Astrocyte (in vitro differentiated cells and primary cell): ENCODE results near the gene ELANE. TPM values are rescaled to one million over a fixed set of nuclear protein-coding genes. Genes with fewer than 3 reads are reported as not detected.

Experiments
- DNase-seq: peaks from one replicate; pipeline ENCODE4 v3.0.0-alpha.2; 2010; ENCODE audit warnings: low read depth
- FAIRE-seq: peaks from 2 replicates; lab custom pipeline; 2011; peaks lifted over from hg19 to GRCh38; lab: Jason Lieb, UNC
- H2AFZ ChIP-seq: 2 replicates; pipeline ENCODE4 v1.6.0; 2012; ENCODE audit warnings: low read depth, low read length, inconsistent platforms
- H3K27ac ChIP-seq: 2 replicates; pipeline ENCODE4 v1.5.1; 2011; ENCODE audit warnings: low read depth, low read length, inconsistent platforms
- H3K27me3 ChIP-seq: 2 replicates; pipeline ENCODE4 v1.6.0; 2011; ENCODE audit warnings: low read length, inconsistent platforms; ENCODE audit not compliant: insufficient read depth
- H3K36me3 ChIP-seq: 2 replicates; pipeline ENCODE4 v1.5.1; 2011; ENCODE audit warnings: low read length, inconsistent platforms; ENCODE audit not compliant: insufficient read depth
- H3K4me1 ChIP-seq: 2 replicates; pipeline ENCODE4 v1.5.1; 2011; ENCODE audit warnings: low read length, inconsistent platforms; ENCODE audit not compliant: insufficient read depth
- H3K4me2 ChIP-seq: 2 replicates; pipeline ENCODE4 v1.6.0; 2012; ENCODE audit warnings: low read length, inconsistent platforms
- H3K4me3 ChIP-seq: 2 replicates; pipeline ENCODE4 v1.5.1; 2011; ENCODE audit warnings: low read depth, mild to moderate bottlenecking, low read length, inconsistent platforms; ENCODE audit not compliant: insufficient read depth
- H3K79me2 ChIP-seq: 2 replicates; pipeline ENCODE4 v1.6.0; 2012; ENCODE audit warnings: mild to moderate bottlenecking, low read length, inconsistent platforms; ENCODE audit not compliant: insufficient read depth
- H3K9ac ChIP-seq: 2 replicates; pipeline ENCODE4 v1.6.0; 2012; ENCODE audit warnings: mild to moderate bottlenecking, low read length, inconsistent platforms
- H3K9me3 ChIP-seq: 2 replicates; pipeline ENCODE4 v1.5.1; 2012; ENCODE audit warnings: low read depth, mild to moderate bottlenecking, low read length, inconsistent platforms; ENCODE audit not compliant: insufficient read depth
- H4K20me1 ChIP-seq: 2 replicates; pipeline ENCODE4 v1.6.0; 2012; ENCODE audit warnings: low read length, inconsistent platforms; ENCODE audit not compliant: insufficient read depth
- H3K27ac Mint-ChIP-seq: one replicate; pipeline ENCODE4 v1.8.0; 2021; ENCODE audit warnings: mild to moderate bottlenecking, mixed read lengths; ENCODE audit not compliant: unreplicated experiment
- H3K27me3 Mint-ChIP-seq: one replicate; pipeline ENCODE4 v1.8.0; 2021; ENCODE audit warnings: low read depth, mixed read lengths; ENCODE audit not compliant: unreplicated experiment
- H3K36me3 Mint-ChIP-seq: one replicate; pipeline ENCODE4 v1.8.0; 2021; ENCODE audit warnings: low read depth, mixed read lengths; ENCODE audit not compliant: unreplicated experiment
- H3K4me1 Mint-ChIP-seq: one replicate; pipeline ENCODE4 v1.8.0; 2021; ENCODE audit warnings: low read depth, mixed read lengths; ENCODE audit not compliant: unreplicated experiment
- H3K4me3 Mint-ChIP-seq: one replicate; pipeline ENCODE4 v1.8.0; 2021; ENCODE audit warnings: mild to moderate bottlenecking, moderate library complexity, mixed read lengths; ENCODE audit not compliant: unreplicated experiment
- H3K9me3 Mint-ChIP-seq: one replicate; pipeline ENCODE4 v1.8.0; 2021; ENCODE audit warnings: mild to moderate bottlenecking, mixed read lengths; ENCODE audit not compliant: unreplicated experiment
- CTCF ChIP-seq: IDR thresholded peaks from 2 replicates; pipeline ENCODE4 v1.5.1; 2011; ENCODE audit warnings: low read depth, mild to moderate bottlenecking, inconsistent platforms, low read length, moderate library complexity; ENCODE audit not compliant: insufficient read depth
- EZH2 ChIP-seq: IDR thresholded peaks from 2 replicates; pipeline ENCODE4 v1.6.1; 2012; ENCODE audit warnings: mild to moderate bottlenecking, low read length, inconsistent platforms; ENCODE audit not compliant: insufficient read depth
- total RNA-seq: library from RNA; stranded (reverse); gene quantifications from 2 replicates; pipeline ENCODE4 v1.2.1, GENCODE V29; 2021

Gene ELANE
- total RNA-seq, 1 donor from 2014 or later = not detected

- H3K4me3 ChIP-seq = no peak overlapping the region
- no peak overlapping the region for H2AFZ ChIP-seq
- H3K36me3 ChIP-seq = peaks cover 3% of the 10 kb centered on the region
- no peak for TF ChIP-seq CTCF
- no peak for TF ChIP-seq EZH2
- H3K4me3 Mint-ChIP-seq = no peak overlapping the region
- H3K9me3 ChIP-seq = no peaks in the 10 kb centered on the region
- peak overlapping the region; percentile 47 for H3K27ac Mint-ChIP-seq
- DNase-seq (peak; percentile 93), FAIRE-seq (peak; percentile 50)
- peaks cover 24% of the 10 kb centered on the region for H4K20me1 ChIP-seq
- H3K4me1 ChIP-seq = peaks cover 19% of the 10 kb centered on the region
- H3K36me3 Mint-ChIP-seq = peaks cover 9% of the 10 kb centered on the region
- H3K9me3 Mint-ChIP-seq = no peaks in the 10 kb centered on the region
- no peaks in the 10 kb centered on the region for H3K27me3 Mint-ChIP-seq
- H3K4me2 ChIP-seq = peak overlapping the region; percentile 42
- no peaks in the 10 kb centered on the region for H3K79me2 ChIP-seq
- H3K27me3 ChIP-seq = no peaks in the 10 kb centered on the region
- peak overlapping the region; percentile 88 for H3K27ac ChIP-seq
- peak overlapping the region; percentile 66 for H3K9ac ChIP-seq
- H3K4me1 Mint-ChIP-seq = peaks cover 2% of the 10 kb centered on the region
Measured at GRCh38 chr19:869245-870177, 17.4 kb downstream of the ELANE start.

- peaks cover 19% of the 10 kb centered on the region for H3K4me1 ChIP-seq
- no peak overlapping the region for H3K9ac ChIP-seq
- FAIRE-seq (no peak), DNase-seq (no peak)
- H3K4me1 Mint-ChIP-seq = peaks cover 2% of the 10 kb centered on the region
- no peaks in the 10 kb centered on the region for H3K9me3 ChIP-seq
- peaks cover 24% of the 10 kb centered on the region for H4K20me1 ChIP-seq
- no peak overlapping the region for H3K4me3 ChIP-seq
- H3K4me2 ChIP-seq = no peak overlapping the region
- no peaks in the 10 kb centered on the region for H3K79me2 ChIP-seq
- H3K27ac Mint-ChIP-seq = peak overlapping the region; percentile 72
- H3K4me3 Mint-ChIP-seq = no peak overlapping the region
- no peak overlapping the region for H3K27ac ChIP-seq
- no peaks in the 10 kb centered on the region for H3K9me3 Mint-ChIP-seq
- peaks cover 4% of the 10 kb centered on the region for H3K36me3 ChIP-seq
- no peaks in the 10 kb centered on the region for H3K27me3 Mint-ChIP-seq
- peaks cover 9% of the 10 kb centered on the region for H3K36me3 Mint-ChIP-seq
- no peaks in the 10 kb centered on the region for H3K27me3 ChIP-seq
- TF ChIP-seq EZH2 = no peak
- no peak for TF ChIP-seq CTCF
- no peak overlapping the region for H2AFZ ChIP-seq
Measured at GRCh38 chr19:870314-870713, 18.2 kb downstream of the ELANE start.

GRCh38 chr19:870963-871401 lies 18.9 kb downstream of the ELANE start:
- Mint-ChIP-seq H3K27ac (no peak overlapping the region), H3K4me1 (peaks cover 2% of the 10 kb centered on the region), H3K4me3 (no peak overlapping the region), H3K9me3 (no peaks in the 10 kb centered on the region), H3K27me3 (no peaks in the 10 kb centered on the region), H3K36me3 (peaks cover 6% of the 10 kb centered on the region)
- no peaks in the 10 kb centered on the region for H3K79me2 ChIP-seq
- H3K4me2 ChIP-seq = no peak overlapping the region
- H3K9ac ChIP-seq = no peak overlapping the region
- H3K27me3 ChIP-seq = no peaks in the 10 kb centered on the region
- peaks cover 24% of the 10 kb centered on the region for H4K20me1 ChIP-seq
- peaks cover 19% of the 10 kb centered on the region for H3K4me1 ChIP-seq
- DNase-seq (peak; percentile 35), FAIRE-seq (no peak)
- H3K9me3 ChIP-seq = no peaks in the 10 kb centered on the region
- H3K4me3 ChIP-seq = no peak overlapping the region
- H2AFZ ChIP-seq = no peak overlapping the region
- peaks cover 4% of the 10 kb centered on the region for H3K36me3 ChIP-seq
- no peak overlapping the region for H3K27ac ChIP-seq
- TF ChIP-seq EZH2 (no peak), CTCF (no peak)
